ENCODE results near the gene FNDC3B.
A peak's percentile ranks its signal among the peaks of the same experiment; 100 is the strongest.

The FNDC3B gene

GRCh38 chr3:172082820-172083513 lies 43.6 kb downstream of the FNDC3B start:
- no peak for TF ChIP-seq CTCF (conservative IDR thresholded peaks at IDR 0.05; ENCODE audit: control insufficient read depth, insufficient read depth, low read depth, low read length)
- no peak for DNase-seq (ENCODE audit: low read depth)
- no peak overlapping the region for H3K4me3 ChIP-seq (ENCODE audit: control insufficient read depth, low read depth, low read length)

- TF ChIP-seq CTCF (conservative IDR thresholded peaks at IDR 0.05; ENCODE audit: control insufficient read depth, insufficient read depth, low read depth, low read length) = no peak
- no peak for DNase-seq (ENCODE audit: low read depth)
- H3K4me3 ChIP-seq (ENCODE audit: control insufficient read depth, low read depth, low read length) = no peak overlapping the region
Measured at GRCh38 chr3:172083995-172084409, 44.6 kb downstream of the FNDC3B start.

GRCh38 chr3:172084871-172085556 lies 45.6 kb downstream of the FNDC3B start:
- no peak for TF ChIP-seq CTCF (conservative IDR thresholded peaks at IDR 0.05; ENCODE audit: control insufficient read depth, insufficient read depth, low read depth, low read length)
- peak; percentile 77 for DNase-seq (ENCODE audit: low read depth)

GRCh38 chr3:172085557-172085895 lies 46.1 kb downstream of the FNDC3B start:
- H3K4me3 ChIP-seq (ENCODE audit: control insufficient read depth, low read depth, low read length) = no peak overlapping the region
- no peak for TF ChIP-seq CTCF (conservative IDR thresholded peaks at IDR 0.05; ENCODE audit: control insufficient read depth, insufficient read depth, low read depth, low read length)
- no peak for DNase-seq (ENCODE audit: low read depth)

More at GRCh38 chr3:172084871-172085556, 45.6 kb downstream of the FNDC3B start:
- no peak overlapping the region for H3K4me3 ChIP-seq (ENCODE audit: control insufficient read depth, low read depth, low read length)

- TF ChIP-seq CTCF (conservative IDR thresholded peaks at IDR 0.05; ENCODE audit: control insufficient read depth, insufficient read depth, low read depth, low read length) = no peak
- DNase-seq (ENCODE audit: low read depth) = no peak
- no peak overlapping the region for H3K4me3 ChIP-seq (ENCODE audit: control insufficient read depth, low read depth, low read length)
Measured at GRCh38 chr3:172086071-172086470, 46.7 kb downstream of the FNDC3B start.

- peak; percentile 55 for DNase-seq (ENCODE audit: low read depth)
- no peak overlapping the region for H3K4me3 ChIP-seq (ENCODE audit: control insufficient read depth, low read depth, low read length)
- no peak for TF ChIP-seq CTCF (conservative IDR thresholded peaks at IDR 0.05; ENCODE audit: control insufficient read depth, insufficient read depth, low read depth, low read length)
Measured at GRCh38 chr3:172087198-172087597, 47.8 kb downstream of the FNDC3B start.

All from fibroblast of mammary gland (primary cell).